MCF 10A (cell line): ENCODE data around the gene MTMR10. TPM values are rescaled to one million over a fixed set of nuclear protein-coding genes. Genes with fewer than 3 reads are reported as not detected.

Experiments used
- BruUV-seq: library from RNA; stranded (reverse); fragments of 400-500 nt; replicated peaks from 2 replicates; lab custom pipeline; 2021; lab: Mats Ljungman, UMichigan
- CTCF ChIA-PET: fragments of 300-600 bp; sonication (Branson Sonifier 250); formaldehyde crosslinking; extraction: SDS; loops from one replicate; lab custom pipeline; 2021; ENCODE audit warnings: antibody characterized with exemption, inconsistent platforms; lab: Yijun Ruan, JAX
- POLR2A ChIA-PET: fragments of 300-600, 350-650 bp; sonication (Branson Sonifier 250); formaldehyde crosslinking; extraction: SDS; loops from one replicate; lab custom pipeline; 2020; ENCODE audit warnings: antibody characterized with exemption, inconsistent platforms; lab: Yijun Ruan, JAX
- DNase-seq: peaks from one replicate; pipeline ENCODE4 v3.0.0-alpha.2; 2018; ENCODE audit not compliant: unreplicated experiment
- H3K27ac Mint-ChIP-seq: one replicate; pipeline ENCODE4 v1.8.0; 2022; ENCODE audit warnings: mild to moderate bottlenecking, low read depth, mixed read lengths; ENCODE audit not compliant: unreplicated experiment
- H3K27me3 Mint-ChIP-seq: one replicate; pipeline ENCODE4 v1.8.0; 2022; ENCODE audit warnings: mixed read lengths; ENCODE audit not compliant: insufficient read depth, unreplicated experiment
- H3K36me3 Mint-ChIP-seq: one replicate; pipeline ENCODE4 v1.8.0; 2022; ENCODE audit warnings: mild to moderate bottlenecking, moderate library complexity, mixed read lengths; ENCODE audit not compliant: insufficient read depth, unreplicated experiment
- H3K4me1 Mint-ChIP-seq: one replicate; pipeline ENCODE4 v1.8.0; 2022; ENCODE audit warnings: mixed read lengths; ENCODE audit not compliant: insufficient read depth, unreplicated experiment
- H3K4me3 Mint-ChIP-seq: one replicate; pipeline ENCODE4 v1.8.0; 2022; ENCODE audit warnings: mild to moderate bottlenecking, moderate library complexity, mixed read lengths; ENCODE audit not compliant: unreplicated experiment
- H3K9me3 Mint-ChIP-seq: one replicate; pipeline ENCODE4 v1.8.0; 2022; ENCODE audit warnings: mixed read lengths; ENCODE audit not compliant: unreplicated experiment
- CTCF ChIP-seq: fragments of 200-600 bp; IDR thresholded peaks from one replicate; pipeline ENCODE4 v1.8.0; 2022; ENCODE audit warnings: antibody characterized with exemption, mild to moderate bottlenecking; ENCODE audit not compliant: unreplicated experiment
- intact Hi-C: fragments of 100-400 bp; cut with micrococcal nuclease; formaldehyde crosslinking; loops from 2 replicates; pipeline ENCODE4 v1.14.1; 2022
- total RNA-seq: library from RNA; stranded (reverse); gene quantifications from 2 replicates; pipeline ENCODE4 v1.2.3, GENCODE V29; 2022

Gene MTMR10
- total RNA-seq, 1 experiment from 2014 or later: 11.4 TPM

- H3K4me1 Mint-ChIP-seq: peaks cover 19% of the 10 kb centered on the region
- no peaks in the 10 kb centered on the region for H3K9me3 Mint-ChIP-seq
- no peak for DNase-seq
- intact Hi-C loops: no loop called here
- H3K36me3 Mint-ChIP-seq: no peaks in the 10 kb centered on the region
- H3K27ac Mint-ChIP-seq: no peak overlapping the region
- no peaks in the 10 kb centered on the region for H3K27me3 Mint-ChIP-seq
- no peak for TF ChIP-seq CTCF
- POLR2A ChIA-PET: no interaction called here
- BruUV-seq: no TSS peak
- H3K4me3 Mint-ChIP-seq: no peak overlapping the region
- CTCF ChIA-PET: interaction anchor here (0.6 kb wide), 1 partner anchor 108 kb away, joined by 4 read pairs; no protein-coding TSS in a partner anchor
Measured at GRCh38 chr15:31024979-31025378, 33.6 kb upstream of the MTMR10 start.

GRCh38 chr15:31024330-31024729, 32.9 kb upstream of the MTMR10 start:
- H3K4me1 Mint-ChIP-seq: peaks cover 19% of the 10 kb centered on the region
- POLR2A ChIA-PET: interaction anchor here (0.7 to 0.8 kb wide), 2 partner anchors 23 to 345 kb away, joined by 3 read pairs; no protein-coding TSS in a partner anchor
- intact Hi-C loops: no loop called here
- CTCF ChIA-PET: interaction anchor here (0.6 to 1.3 kb wide), 2 partner anchors 103 to 109 kb away, joined by 4 read pairs; no protein-coding TSS in a partner anchor
- no peaks in the 10 kb centered on the region for H3K9me3 Mint-ChIP-seq
- no peaks in the 10 kb centered on the region for H3K36me3 Mint-ChIP-seq
- BruUV-seq: no TSS peak
- no peaks in the 10 kb centered on the region for H3K27me3 Mint-ChIP-seq
- H3K4me3 Mint-ChIP-seq: no peak overlapping the region
- peak; percentile 72 for DNase-seq
- no peak for TF ChIP-seq CTCF
- H3K27ac Mint-ChIP-seq: peak overlapping the region; percentile 57

- Mint-ChIP-seq H3K4me3 (no peak overlapping the region), H3K4me1 (peaks cover 19% of the 10 kb centered on the region), H3K27me3 (no peaks in the 10 kb centered on the region), H3K27ac (peak overlapping the region; percentile 57), H3K36me3 (no peaks in the 10 kb centered on the region), H3K9me3 (no peaks in the 10 kb centered on the region)
- BruUV-seq: no TSS peak
- TF ChIP-seq CTCF: no peak
- ChIA-PET CTCF (interaction anchor here (1.3 kb wide), 1 partner anchor 104 kb away, joined by 4 read pairs; no protein-coding TSS in a partner anchor), POLR2A (interaction anchor here (0.7 to 0.8 kb wide), 2 partner anchors 22 to 344 kb away, joined by 3 read pairs; no protein-coding TSS in a partner anchor)
- DNase-seq: peak; percentile 35
- intact Hi-C loops: no loop called here
Measured at GRCh38 chr15:31023841-31024240, 32.4 kb upstream of the MTMR10 start.

GRCh38 chr15:31021067-31021665, 29.7 kb upstream of the MTMR10 start:
- POLR2A ChIA-PET: interaction anchor here (1.8 kb wide), 1 partner anchor 8 kb away, joined by 6 read pairs; no protein-coding TSS in a partner anchor
- no peaks in the 10 kb centered on the region for H3K9me3 Mint-ChIP-seq
- TF ChIP-seq CTCF: no peak
- BruUV-seq: no TSS peak
- H3K27me3 Mint-ChIP-seq: no peaks in the 10 kb centered on the region
- CTCF ChIA-PET: no interaction called here
- H3K36me3 Mint-ChIP-seq: no peaks in the 10 kb centered on the region
- intact Hi-C loops: no loop called here
- no peak overlapping the region for H3K27ac Mint-ChIP-seq
- no peak overlapping the region for H3K4me3 Mint-ChIP-seq
- H3K4me1 Mint-ChIP-seq: peaks cover 19% of the 10 kb centered on the region
- no peak for DNase-seq
